ENCODE results near the gene KIF3B. TPM values are rescaled to one million over a fixed set of nuclear protein-coding genes. Genes with fewer than 3 reads are reported as not detected.

The KIF3B gene
- total and polyA plus RNA-seq, 2 of the 13 experiments (the other 11 are each of a cell fraction or from before 2014, with no cell fraction given) = 23.6 to 28.8 TPM

DNA sequence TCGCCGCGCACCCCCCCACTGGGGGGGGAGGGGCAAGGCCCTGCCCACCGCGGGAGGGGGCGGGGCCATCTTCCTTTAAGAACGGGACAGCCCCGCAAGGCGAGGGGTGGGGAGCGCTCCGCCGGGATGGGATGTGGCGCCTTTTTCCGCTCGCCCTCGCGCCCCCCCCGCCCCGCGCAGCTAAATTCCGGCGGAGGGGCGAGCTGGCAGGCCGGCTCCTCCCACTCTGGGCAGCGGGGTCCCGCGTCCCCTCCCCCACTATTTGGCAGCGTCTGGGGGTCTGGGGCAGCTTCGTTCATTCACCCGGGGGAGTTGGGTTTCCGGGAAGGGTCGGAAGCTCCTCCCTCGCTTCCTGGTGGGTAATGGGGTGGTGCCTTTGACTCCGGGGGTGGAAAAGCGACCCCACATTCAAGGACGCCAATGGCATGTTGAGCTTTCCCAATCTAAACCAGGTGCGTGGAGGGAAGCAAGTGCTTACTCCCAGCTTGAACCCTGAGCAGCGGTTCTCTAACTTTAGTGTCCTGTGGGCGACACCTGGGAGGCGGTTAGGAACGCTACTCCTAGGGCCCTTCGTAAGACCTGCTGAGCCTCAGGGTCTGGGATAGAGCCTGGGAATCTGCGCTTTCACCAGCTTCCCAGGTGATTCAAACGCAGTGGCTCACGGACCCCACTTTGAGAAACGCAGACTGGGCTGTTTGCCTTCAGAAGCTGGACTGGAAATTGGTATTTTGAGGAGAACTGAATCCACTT, 81.6 kb downstream of the KIF3B start (continued):
- TF ChIP-seq, protein P1, sequence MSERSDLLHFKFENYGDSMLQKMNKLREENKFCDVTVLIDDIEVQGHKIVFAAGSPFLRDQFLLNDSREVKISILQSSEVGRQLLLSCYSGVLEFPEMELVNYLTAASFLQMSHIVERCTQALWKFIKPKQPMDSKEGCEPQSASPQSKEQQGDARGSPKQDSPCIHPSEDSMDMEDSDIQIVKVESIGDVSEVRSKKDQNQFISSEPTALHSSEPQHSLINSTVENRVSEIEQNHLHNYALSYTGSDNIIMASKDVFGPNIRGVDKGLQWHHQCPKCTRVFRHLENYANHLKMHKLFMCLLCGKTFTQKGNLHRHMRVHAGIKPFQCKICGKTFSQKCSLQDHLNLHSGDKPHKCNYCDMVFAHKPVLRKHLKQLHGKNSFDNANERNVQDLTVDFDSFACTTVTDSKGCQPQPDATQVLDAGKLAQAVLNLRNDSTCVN (CRISPR knock-in tag; IDR thresholded peaks at IDR 0.05; ENCODE audit: borderline replicate concordance) = peak; percentile 51; the same call in 1 of the 2 replicates
- TF ChIP-seq MIER3 (CRISPR knock-in tag; IDR thresholded peaks at IDR 0.05; ENCODE audit: borderline replicate concordance) (0 out of 2 replicates have a peak, but pooled peaks have one; percentile 38), NFE2 (CRISPR knock-in tag; IDR thresholded peaks at IDR 0.05) (no peak), ZIK1 (CRISPR knock-in tag; IDR thresholded peaks at IDR 0.05; ENCODE audit: borderline replicate concordance, low read depth) (peak; percentile 50; the same call in 1 of the 2 replicates), HES4 (CRISPR knock-in tag; IDR thresholded peaks at IDR 0.05; ENCODE audit: borderline replicate concordance) (no peak; the same call in 1 of the 2 replicates), ZNF570 (CRISPR knock-in tag; IDR thresholded peaks at IDR 0.05; ENCODE audit: borderline replicate concordance) (no peak), ZNF83 (CRISPR knock-in tag; IDR thresholded peaks at IDR 0.05; ENCODE audit: borderline replicate concordance) (0 out of 2 replicates have a peak, but pooled peaks have one; percentile 36)
- TF ChIP-seq, protein P2, sequence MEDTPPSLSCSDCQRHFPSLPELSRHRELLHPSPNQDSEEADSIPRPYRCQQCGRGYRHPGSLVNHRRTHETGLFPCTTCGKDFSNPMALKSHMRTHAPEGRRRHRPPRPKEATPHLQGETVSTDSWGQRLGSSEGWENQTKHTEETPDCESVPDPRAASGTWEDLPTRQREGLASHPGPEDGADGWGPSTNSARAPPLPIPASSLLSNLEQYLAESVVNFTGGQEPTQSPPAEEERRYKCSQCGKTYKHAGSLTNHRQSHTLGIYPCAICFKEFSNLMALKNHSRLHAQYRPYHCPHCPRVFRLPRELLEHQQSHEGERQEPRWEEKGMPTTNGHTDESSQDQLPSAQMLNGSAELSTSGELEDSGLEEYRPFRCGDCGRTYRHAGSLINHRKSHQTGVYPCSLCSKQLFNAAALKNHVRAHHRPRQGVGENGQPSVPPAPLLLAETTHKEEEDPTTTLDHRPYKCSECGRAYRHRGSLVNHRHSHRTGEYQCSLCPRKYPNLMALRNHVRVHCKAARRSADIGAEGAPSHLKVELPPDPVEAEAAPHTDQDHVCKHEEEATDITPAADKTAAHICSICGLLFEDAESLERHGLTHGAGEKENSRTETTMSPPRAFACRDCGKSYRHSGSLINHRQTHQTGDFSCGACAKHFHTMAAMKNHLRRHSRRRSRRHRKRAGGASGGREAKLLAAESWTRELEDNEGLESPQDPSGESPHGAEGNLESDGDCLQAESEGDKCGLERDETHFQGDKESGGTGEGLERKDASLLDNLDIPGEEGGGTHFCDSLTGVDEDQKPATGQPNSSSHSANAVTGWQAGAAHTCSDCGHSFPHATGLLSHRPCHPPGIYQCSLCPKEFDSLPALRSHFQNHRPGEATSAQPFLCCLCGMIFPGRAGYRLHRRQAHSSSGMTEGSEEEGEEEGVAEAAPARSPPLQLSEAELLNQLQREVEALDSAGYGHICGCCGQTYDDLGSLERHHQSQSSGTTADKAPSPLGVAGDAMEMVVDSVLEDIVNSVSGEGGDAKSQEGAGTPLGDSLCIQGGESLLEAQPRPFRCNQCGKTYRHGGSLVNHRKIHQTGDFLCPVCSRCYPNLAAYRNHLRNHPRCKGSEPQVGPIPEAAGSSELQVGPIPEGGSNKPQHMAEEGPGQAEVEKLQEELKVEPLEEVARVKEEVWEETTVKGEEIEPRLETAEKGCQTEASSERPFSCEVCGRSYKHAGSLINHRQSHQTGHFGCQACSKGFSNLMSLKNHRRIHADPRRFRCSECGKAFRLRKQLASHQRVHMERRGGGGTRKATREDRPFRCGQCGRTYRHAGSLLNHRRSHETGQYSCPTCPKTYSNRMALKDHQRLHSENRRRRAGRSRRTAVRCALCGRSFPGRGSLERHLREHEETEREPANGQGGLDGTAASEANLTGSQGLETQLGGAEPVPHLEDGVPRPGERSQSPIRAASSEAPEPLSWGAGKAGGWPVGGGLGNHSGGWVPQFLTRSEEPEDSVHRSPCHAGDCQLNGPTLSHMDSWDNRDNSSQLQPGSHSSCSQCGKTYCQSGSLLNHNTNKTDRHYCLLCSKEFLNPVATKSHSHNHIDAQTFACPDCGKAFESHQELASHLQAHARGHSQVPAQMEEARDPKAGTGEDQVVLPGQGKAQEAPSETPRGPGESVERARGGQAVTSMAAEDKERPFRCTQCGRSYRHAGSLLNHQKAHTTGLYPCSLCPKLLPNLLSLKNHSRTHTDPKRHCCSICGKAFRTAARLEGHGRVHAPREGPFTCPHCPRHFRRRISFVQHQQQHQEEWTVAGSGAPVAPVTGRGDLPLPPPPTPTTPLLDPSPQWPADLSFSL (CRISPR knock-in tag; IDR thresholded peaks at IDR 0.05) = 0 out of 2 replicates have a peak, but pooled peaks have one; percentile 50
- TF ChIP-seq, protein P3, sequence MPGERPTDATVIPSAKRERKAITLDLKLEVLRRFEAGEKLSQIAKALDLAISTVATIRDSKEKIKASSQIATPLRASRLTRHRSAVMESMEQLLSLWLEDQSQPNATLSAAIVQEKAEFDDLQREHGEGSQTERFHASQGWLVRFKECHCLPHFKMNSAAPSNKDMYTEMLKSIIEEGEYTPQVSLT (CRISPR knock-in tag; IDR thresholded peaks at IDR 0.05; ENCODE audit: borderline replicate concordance, low read depth) = no peak
- TF ChIP-seq, protein P4, sequence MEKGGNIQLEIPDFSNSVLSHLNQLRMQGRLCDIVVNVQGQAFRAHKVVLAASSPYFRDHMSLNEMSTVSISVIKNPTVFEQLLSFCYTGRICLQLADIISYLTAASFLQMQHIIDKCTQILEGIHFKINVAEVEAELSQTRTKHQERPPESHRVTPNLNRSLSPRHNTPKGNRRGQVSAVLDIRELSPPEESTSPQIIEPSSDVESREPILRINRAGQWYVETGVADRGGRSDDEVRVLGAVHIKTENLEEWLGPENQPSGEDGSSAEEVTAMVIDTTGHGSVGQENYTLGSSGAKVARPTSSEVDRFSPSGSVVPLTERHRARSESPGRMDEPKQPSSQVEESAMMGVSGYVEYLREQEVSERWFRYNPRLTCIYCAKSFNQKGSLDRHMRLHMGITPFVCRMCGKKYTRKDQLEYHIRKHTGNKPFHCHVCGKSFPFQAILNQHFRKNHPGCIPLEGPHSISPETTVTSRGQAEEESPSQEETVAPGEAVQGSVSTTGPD (CRISPR knock-in tag; IDR thresholded peaks at IDR 0.05) = no peak
- TF ChIP-seq, protein P5, sequence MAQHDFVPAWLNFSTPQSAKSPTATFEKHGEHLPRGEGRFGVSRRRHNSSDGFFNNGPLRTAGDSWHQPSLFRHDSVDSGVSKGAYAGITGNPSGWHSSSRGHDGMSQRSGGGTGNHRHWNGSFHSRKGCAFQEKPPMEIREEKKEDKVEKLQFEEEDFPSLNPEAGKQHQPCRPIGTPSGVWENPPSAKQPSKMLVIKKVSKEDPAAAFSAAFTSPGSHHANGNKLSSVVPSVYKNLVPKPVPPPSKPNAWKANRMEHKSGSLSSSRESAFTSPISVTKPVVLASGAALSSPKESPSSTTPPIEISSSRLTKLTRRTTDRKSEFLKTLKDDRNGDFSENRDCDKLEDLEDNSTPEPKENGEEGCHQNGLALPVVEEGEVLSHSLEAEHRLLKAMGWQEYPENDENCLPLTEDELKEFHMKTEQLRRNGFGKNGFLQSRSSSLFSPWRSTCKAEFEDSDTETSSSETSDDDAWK (CRISPR knock-in tag; IDR thresholded peaks at IDR 0.05) = no peak
- TF ChIP-seq, protein P6, sequence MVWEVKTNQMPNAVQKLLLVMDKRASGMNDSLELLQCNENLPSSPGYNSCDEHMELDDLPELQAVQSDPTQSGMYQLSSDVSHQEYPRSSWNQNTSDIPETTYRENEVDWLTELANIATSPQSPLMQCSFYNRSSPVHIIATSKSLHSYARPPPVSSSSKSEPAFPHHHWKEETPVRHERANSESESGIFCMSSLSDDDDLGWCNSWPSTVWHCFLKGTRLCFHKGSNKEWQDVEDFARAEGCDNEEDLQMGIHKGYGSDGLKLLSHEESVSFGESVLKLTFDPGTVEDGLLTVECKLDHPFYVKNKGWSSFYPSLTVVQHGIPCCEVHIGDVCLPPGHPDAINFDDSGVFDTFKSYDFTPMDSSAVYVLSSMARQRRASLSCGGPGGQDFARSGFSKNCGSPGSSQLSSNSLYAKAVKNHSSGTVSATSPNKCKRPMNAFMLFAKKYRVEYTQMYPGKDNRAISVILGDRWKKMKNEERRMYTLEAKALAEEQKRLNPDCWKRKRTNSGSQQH (CRISPR knock-in tag; IDR thresholded peaks at IDR 0.05; ENCODE audit: low read depth) = 0 out of 2 replicates have a peak, but pooled peaks have one; percentile 8
- TF ChIP-seq, protein P7, sequence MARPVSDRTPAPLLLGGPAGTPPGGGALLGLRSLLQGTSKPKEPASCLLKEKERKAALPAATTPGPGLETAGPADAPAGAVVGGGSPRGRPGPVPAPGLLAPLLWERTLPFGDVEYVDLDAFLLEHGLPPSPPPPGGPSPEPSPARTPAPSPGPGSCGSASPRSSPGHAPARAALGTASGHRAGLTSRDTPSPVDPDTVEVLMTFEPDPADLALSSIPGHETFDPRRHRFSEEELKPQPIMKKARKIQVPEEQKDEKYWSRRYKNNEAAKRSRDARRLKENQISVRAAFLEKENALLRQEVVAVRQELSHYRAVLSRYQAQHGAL (CRISPR knock-in tag; IDR thresholded peaks at IDR 0.05; ENCODE audit: not compliant biosample characterization) = peak; percentile 76
